C4-2B (cell line): ENCODE measurements around the gene PLXNA3.

Experiments
- H3K27ac ChIP-seq: fragments of 450-650 bp; 2 replicates; pipeline ENCODE4 v1.5.1; 2017
- CTCF ChIP-seq: fragments of 450-650 bp; conservative IDR thresholded peaks from 2 replicates; pipeline ENCODE4 v1.5.1; 2017; ENCODE audit warnings: mild to moderate bottlenecking
- ZFX ChIP-seq: fragments of 450-650 bp; IDR thresholded peaks from 2 replicates; pipeline ENCODE4 v1.6.1; 2017

Gene PLXNA3

GRCh38 chrX:154526901-154527675, 69.0 kb downstream of the PLXNA3 start:
- TF ChIP-seq CTCF (peak; percentile 63), ZFX (no peak)
- H3K27ac ChIP-seq = peak overlapping the region; percentile 60
